HepG2 (cell line): ENCODE results near the gene ARHGAP29. TPM values are rescaled to one million over a fixed set of nuclear protein-coding genes. Genes with fewer than 3 reads are reported as not detected.

Source experiments
- ATAC-seq: fragments of 200-7000 bp; cut with Tn5 transposase; 3 replicates; pipeline ENCODE4 v1.9.1; 2020; ENCODE audit warnings: mild to moderate bottlenecking, moderate library complexity
- BruUV-seq: library from RNA; stranded (reverse); fragments of 400-500 nt; replicated peaks from 2 replicates; lab custom pipeline; 2021; lab: Mats Ljungman, UMichigan
- CTCF ChIA-PET: fragments of 300-600 bp; formaldehyde crosslinking; extraction: SDS; loops from one replicate; lab custom pipeline; 2021; ENCODE audit warnings: low total read pairs, inconsistent platforms, low intra/inter-chr PET ratio; lab: Yijun Ruan, JAX
- POLR2A ChIA-PET: fragments of 350-600 bp; sonication (Branson Sonifier 250); formaldehyde crosslinking; loops from one replicate; lab custom pipeline; 2020; ENCODE audit warnings: antibody characterized with exemption, inconsistent platforms; lab: Yijun Ruan, JAX
- DNase-seq: peaks from one replicate; pipeline ENCODE4 v3.0.0-alpha.2; 2015; ENCODE audit warnings: low spot score
- FAIRE-seq: peaks from 3 replicates; lab custom pipeline; 2011; peaks lifted over from hg19 to GRCh38; lab: Jason Lieb, UNC
- H2AFZ ChIP-seq: one replicate; pipeline ENCODE4 v1.6.1; 2011; ENCODE audit warnings: low read length, inconsistent platforms
- H3K27ac ChIP-seq: fragments of 300-600 bp; 3 replicates; pipeline ENCODE4 v1.8.0; 2011; ENCODE audit warnings: mixed run types, mild to moderate bottlenecking, mixed read lengths, low read length, inconsistent platforms; ENCODE audit not compliant: insufficient read depth; ENCODE audit errors: extremely low read length
- H3K27me3 ChIP-seq, 2 experiments: fragments of 200-600 bp in 1 of 2; 2 replicates in 1 of 2; 3 replicates in 1 of 2; pipeline versions ENCODE4 v1.6.0 to v1.8.0; 2011; ENCODE audit warnings: low read length in 2 of 2, mild to moderate bottlenecking in 2 of 2, moderate library complexity in 2 of 2, inconsistent platforms in 1 of 2; ENCODE audit not compliant: insufficient read depth in 2 of 2, control insufficient read depth in 1 of 2
- H3K36me3 ChIP-seq, 2 experiments: fragments of 200-600 bp in 1 of 2; replicated peaks in 1 of 2; 2 replicates in 1 of 2; 3 replicates in 1 of 2; pipeline versions ENCODE4 v1.5.1 to v1.8.0; 2011; ENCODE audit warnings: low read length in 2 of 2, inconsistent platforms in 1 of 2; ENCODE audit not compliant: insufficient read depth in 2 of 2, control insufficient read depth in 1 of 2
- H3K4me1 ChIP-seq: 2 replicates; pipeline ENCODE4 v1.5.1; 2012; ENCODE audit warnings: low read length, inconsistent platforms; ENCODE audit not compliant: insufficient read depth
- H3K4me2 ChIP-seq: 2 replicates; pipeline ENCODE4 v1.6.0; 2011; ENCODE audit warnings: low read depth, low read length, inconsistent platforms
- H3K4me3 ChIP-seq, 3 experiments: fragments of 200-600 bp in 1 of 3; sonication (generic), shearing (Covaris generic) in 1 of 3; replicated peaks in 1 of 3; 2 replicates each; pipeline ENCODE4 v1.5.1; 2011 to 2016; ENCODE audit warnings: low read length in 3 of 3, inconsistent platforms in 2 of 3, low read depth in 2 of 3, mild to moderate bottlenecking in 2 of 3, control low read depth in 1 of 3, mixed read lengths in 1 of 3; ENCODE audit not compliant: insufficient read depth in 1 of 3
- H3K79me2 ChIP-seq: one replicate; pipeline ENCODE4 v1.6.1; 2011; ENCODE audit warnings: low read length, inconsistent platforms; ENCODE audit not compliant: insufficient read depth
- H3K9ac ChIP-seq: 2 replicates; pipeline ENCODE4 v1.6.0; 2011; ENCODE audit warnings: mild to moderate bottlenecking, low read depth, low read length, inconsistent platforms; ENCODE audit not compliant: insufficient read depth
- H3K9me3 ChIP-seq: 2 replicates; pipeline ENCODE4 v1.5.1; 2012; ENCODE audit warnings: mild to moderate bottlenecking, low read length
- H4K20me1 ChIP-seq: 2 replicates; pipeline ENCODE4 v1.6.0; 2011; ENCODE audit warnings: inconsistent platforms, mild to moderate bottlenecking, low read length, moderate library complexity; ENCODE audit not compliant: insufficient read depth
- CREB1 ChIP-seq, 2 experiments: fragments of 450-650 bp in 1 of 2; IDR thresholded peaks; 2 replicates each; pipeline ENCODE4 v1.6.1; 2016 to 2017; ENCODE audit warnings: control low read depth in 1 of 2, mild to moderate bottlenecking in 1 of 2, missing compliant biosample characterization in 1 of 2, missing genetic modification characterization in 1 of 2
- FOXA3 ChIP-seq: IDR thresholded peaks from 2 replicates; pipeline ENCODE4 v1.6.1; 2016; ENCODE audit warnings: missing genetic modification reagents, missing compliant biosample characterization
- HNRNPLL ChIP-seq: fragments of 200-400 bp; formaldehyde crosslinking; IDR thresholded peaks from 2 replicates; pipeline ENCODE4 v1.6.1; 2017; ENCODE audit warnings: mild to moderate bottlenecking, low read depth, low read length; ENCODE audit not compliant: poor library complexity, severe bottlenecking
- NR0B2 ChIP-seq: sonication (generic); formaldehyde crosslinking; IDR thresholded peaks from 2 replicates; pipeline ENCODE4 v1.4.0; 2020; ENCODE audit warnings: mild to moderate bottlenecking, missing genetic modification reagents
- SALL2 ChIP-seq: sonication (generic); formaldehyde crosslinking; IDR thresholded peaks from 2 replicates; pipeline ENCODE4 v1.8.1; 2023; ENCODE audit warnings: mild to moderate bottlenecking, missing genetic modification reagents, inconsistent platforms
- ZBTB34 ChIP-seq: sonication (generic); formaldehyde crosslinking; IDR thresholded peaks from 2 replicates; pipeline ENCODE4 v1.8.0; 2022; ENCODE audit warnings: mild to moderate bottlenecking, missing genetic modification reagents
- WGBS: methylation state at CpG from one replicate; pipeline ENCODE4 v1.1.6; 2017; ENCODE audit warnings: low lambda C conversion rate; 5-methylcytosine and 5-hydroxymethylcytosine counted together
- in situ Hi-C: cut with HindIII; loops from 2 replicates; pipeline ENCODE4 v1.10.0; 2017; ENCODE audit warnings: low pct_unique_long_range_greater_than_20kb; ENCODE audit not compliant: extremely low pct_ligation_motif_present
- intact Hi-C: fragments of 100-400 bp; cut with micrococcal nuclease; formaldehyde crosslinking; loops from one replicate; pipeline ENCODE4 v1.10.0; 2022; ENCODE audit not compliant: unreplicated experiment
- polyA plus RNA-seq, 8 experiments: library from polyadenylated mRNA; depleted of rRNA in 3 of 8; stranded (reverse) in 7 of 8; unstranded in 1 of 8; fragments of >200 nt; fragmentation: Illumina TruSeq in 4 of 8; extraction: Trizol in 4 of 8; gene quantifications; 2 replicates each; pipeline versions ENCODE4 v1.2.1 to v1.2.3, GENCODE V29; 2011 to 2016; ENCODE audit warnings: low read depth in 4 of 8, missing spikeins in 1 of 8, mixed read lengths in 1 of 8; ENCODE audit not compliant: insufficient read depth in 1 of 8
- total RNA-seq, 5 experiments: library from RNA; depleted of rRNA; stranded (reverse); fragments of >200 nt; fragmentation: Illumina TruSeq; extraction: Trizol; gene quantifications; 2 replicates each; pipeline ENCODE4 v1.2.3, GENCODE V29; 2016; ENCODE audit warnings: low read depth in 1 of 5

ARHGAP29 gene
- total and polyA plus RNA-seq, 2 of the 13 experiments (the other 11 are each of a cell fraction or from before 2014, with no cell fraction given) = 12.8 to 18.3 TPM

GRCh38 chr1:94234615-94235014 is 2.8 kb downstream of the ARHGAP29 start:
- peak; percentile 16; the same call in 1 of the 2 replicates for TF ChIP-seq CREB1 (IDR thresholded peaks at IDR 0.05)
- TF ChIP-seq CREB1 (CRISPR knock-in tag; IDR thresholded peaks at IDR 0.05) = no peak
- peak; percentile 29; the same call in 1 of the 2 replicates for TF ChIP-seq FOXA3
- TF ChIP-seq NR0B2 (CRISPR knock-in tag) = no peak
- TF ChIP-seq ZBTB34 (CRISPR knock-in tag) = no peak
- no peak for TF ChIP-seq HNRNPLL
- no peak for ATAC-seq
- H4K20me1 ChIP-seq = peaks cover 3% of the 10 kb centered on the region
- H3K4me1 ChIP-seq = peaks cover 53% of the 10 kb centered on the region
- peak overlapping the region in 1 of 3 experiments; percentile 73; a peak in 1 of 6 replicates for H3K4me3 ChIP-seq
- peaks cover 70% of the 10 kb centered on the region for H3K79me2 ChIP-seq
- CTCF ChIA-PET = no interaction called here
- H2AFZ ChIP-seq = no peak overlapping the region
- FAIRE-seq = no peak
- H3K27me3 ChIP-seq = no peaks in the 10 kb centered on the region; a peak in 1 of 5 replicates
- no peak overlapping the region for H3K27ac ChIP-seq
- BruUV-seq = no TSS peak
- WGBS = 19% methylated on average over 1 of the region's 1 CpG
- peak overlapping the region; percentile 86 for H3K4me2 ChIP-seq
- no peaks in the 10 kb centered on the region for H3K9me3 ChIP-seq
- intact Hi-C loops = loop anchor here (5.0 kb wide), 1 partner anchor 107 kb away; no protein-coding TSS in a partner anchor
- H3K36me3 ChIP-seq = no peaks in the 10 kb centered on the region
- DNase-seq = no peak
- in situ Hi-C loops = loop anchor here (5.0 kb wide), 1 partner anchor 172 kb away; no protein-coding TSS in a partner anchor
- POLR2A ChIA-PET = interaction anchor here (1.3 kb wide), 1 partner anchor 173 kb away, joined by 3 read pairs; no protein-coding TSS in a partner anchor
- H3K9ac ChIP-seq = no peak overlapping the region

GRCh38 chr1:94231746-94232145 is 5.6 kb downstream of the ARHGAP29 start:
- FAIRE-seq = no peak
- Histone ChIP-seq H3K27me3 (no peaks in the 10 kb centered on the region; a peak in 2 of 5 replicates), H3K79me2 (peaks cover 79% of the 10 kb centered on the region), H3K9me3 (no peaks in the 10 kb centered on the region), H2AFZ (no peak overlapping the region), H3K4me3 (no peak overlapping the region), H4K20me1 (peaks cover 3% of the 10 kb centered on the region), H3K27ac (no peak overlapping the region), H3K36me3 (no peaks in the 10 kb centered on the region), H3K9ac (no peak overlapping the region), H3K4me1 (peaks cover 45% of the 10 kb centered on the region), H3K4me2 (no peak overlapping the region)
- ATAC-seq = no peak
- intact Hi-C loops = no loop called here
- ChIA-PET CTCF (no interaction called here), POLR2A (no interaction called here)
- no peak for DNase-seq
- no TSS peak for BruUV-seq
- WGBS = 93% methylated on average over 1 of the region's 1 CpG
- in situ Hi-C loops = no loop called here
- TF ChIP-seq SALL2 (CRISPR knock-in tag) = no peak
